Activated B cell treated with CpG ODN at 0.5 μM for 24 hours (primary cell): ENCODE measurements around the gene TRNT1. TPM values are rescaled to one million over a fixed set of nuclear protein-coding genes. Genes with fewer than 3 reads are reported as not detected.

ENCODE experiments used
- ATAC-seq: fragments of 200-7000 bp; cut with Tn5 transposase; one replicate; pipeline ENCODE4 v1.10.0; 2021; ENCODE audit warnings: low read depth, mild to moderate bottlenecking, moderate library complexity
- CTCF ChIA-PET: fragments of 350-600 bp; sonication (Branson Sonifier 250); formaldehyde crosslinking; loops from one replicate; lab custom pipeline; 2021; ENCODE audit warnings: antibody characterized with exemption; lab: Charles Lee
- POLR2A ChIA-PET: fragments of 350-600 bp; sonication (Branson Sonifier 250); formaldehyde crosslinking; loops from one replicate; lab custom pipeline; 2021; ENCODE audit warnings: antibody characterized with exemption; lab: Charles Lee
- DNase-seq: peaks from one replicate; pipeline ENCODE4 v3.0.0; 2022
- H3K27ac Mint-ChIP-seq: one replicate; pipeline ENCODE4 v1.8.0; 2020; ENCODE audit warnings: mixed read lengths
- H3K27me3 Mint-ChIP-seq: one replicate; pipeline ENCODE4 v1.8.0; 2021; ENCODE audit warnings: mixed read lengths
- H3K36me3 Mint-ChIP-seq: one replicate; pipeline ENCODE4 v1.8.0; 2021; ENCODE audit warnings: low read depth, mixed read lengths
- H3K4me1 Mint-ChIP-seq: one replicate; pipeline ENCODE4 v1.8.0; 2021; ENCODE audit warnings: mixed read lengths
- H3K4me3 Mint-ChIP-seq: one replicate; pipeline ENCODE4 v1.8.0; 2020; ENCODE audit warnings: mild to moderate bottlenecking, mixed read lengths
- H3K9me3 Mint-ChIP-seq: one replicate; pipeline ENCODE4 v1.8.0; 2020; ENCODE audit warnings: mixed read lengths
- CTCF ChIP-seq: fragments of 200-600 bp; IDR thresholded peaks from one replicate; pipeline ENCODE4 v1.8.0; 2022; ENCODE audit warnings: antibody characterized with exemption, mild to moderate bottlenecking
- intact Hi-C: fragments of 100-400 bp; cut with micrococcal nuclease; formaldehyde crosslinking; loops from one replicate; pipeline ENCODE4 v1.15.1; 2024
- total RNA-seq: library from RNA; stranded (reverse); gene quantifications from 2 replicates; pipeline ENCODE4 v1.2.3, GENCODE V29; 2022

TRNT1 gene
- total RNA-seq: 40.1 and 51.3 TPM in 2 replicates

- intact Hi-C loops: loop anchor here (1.0 to 10.0 kb wide), 7 partner anchors 18 to 1998 kb away; partner anchors contain the start of genes ARL8B, CRBN, ITPR1 and SETMAR
Measured at GRCh38 chr3:3126477-3127431, at the start of gene TRNT1. TRNT1 (plus strand) TSS chr3:3126940; CDS start chr3:3129041, 2,101 bp downstream.

GRCh38 chr3:3080309-3080708 is 46.4 kb upstream of the TRNT1 start:
- no peaks in the 10 kb centered on the region for H3K9me3 Mint-ChIP-seq
- ChIA-PET POLR2A (interaction anchor here (0.6 kb wide), 1 partner anchor 8 kb away, joined by 3 read pairs; no protein-coding TSS in a partner anchor), CTCF (interaction anchor here (1.6 kb wide), 1 partner anchor 8 kb away, joined by 4 read pairs; no protein-coding TSS in a partner anchor)
- H3K4me3 Mint-ChIP-seq: no peak overlapping the region
- ATAC-seq (no peak), DNase-seq (no peak)
- H3K27ac Mint-ChIP-seq: no peak overlapping the region
- H3K27me3 Mint-ChIP-seq: peaks cover 2% of the 10 kb centered on the region
- intact Hi-C loops: no loop called here
- TF ChIP-seq CTCF: no peak
- peaks cover 23% of the 10 kb centered on the region for H3K4me1 Mint-ChIP-seq
- H3K36me3 Mint-ChIP-seq: no peaks in the 10 kb centered on the region

More at GRCh38 chr3:3126477-3127431, at the start of gene TRNT1:
- ChIA-PET CTCF (interaction anchor here (0.6 kb wide), 1 partner anchor 123 kb away, joined by 3 read pairs; no protein-coding TSS in a partner anchor), POLR2A (interaction anchor here (0.7 kb wide), 1 partner anchor 20 kb away, joined by 6 read pairs; no protein-coding TSS in a partner anchor)
- Mint-ChIP-seq H3K36me3 (peaks cover 26% of the 10 kb centered on the region), H3K4me3 (peak within 1 kb of the TSS; percentile 96), H3K9me3 (no peaks in the 10 kb centered on the region), H3K27ac (peak within 1 kb of the TSS; percentile 93), H3K27me3 (no peaks in the 10 kb centered on the region), H3K4me1 (peaks cover 28% of the 10 kb centered on the region)
- ATAC-seq: peak; percentile 96
- DNase-seq: peak; percentile 94
- no peak for TF ChIP-seq CTCF

GRCh38 chr3:3081381-3082233 is 45.1 kb upstream of the TRNT1 start:
- POLR2A ChIA-PET: no interaction called here
- CTCF ChIA-PET: no interaction called here

GRCh38 chr3:3082234-3082924 is 44.4 kb upstream of the TRNT1 start:
- intact Hi-C loops: no loop called here
- Mint-ChIP-seq H3K9me3 (no peaks in the 10 kb centered on the region), H3K36me3 (no peaks in the 10 kb centered on the region), H3K4me1 (peaks cover 25% of the 10 kb centered on the region), H3K27me3 (peaks cover 2% of the 10 kb centered on the region), H3K4me3 (peak overlapping the region; percentile 2), H3K27ac (no peak overlapping the region)
- CTCF ChIA-PET: no interaction called here
- DNase-seq (no peak), ATAC-seq (peak; percentile 80)
- no peak for TF ChIP-seq CTCF
- POLR2A ChIA-PET: no interaction called here

More at GRCh38 chr3:3081381-3082233, 45.1 kb upstream of the TRNT1 start:
- H3K9me3 Mint-ChIP-seq: no peaks in the 10 kb centered on the region
- no peaks in the 10 kb centered on the region for H3K36me3 Mint-ChIP-seq
- DNase-seq (no peak), ATAC-seq (peak; percentile 47)
- H3K27ac Mint-ChIP-seq: peak overlapping the region; percentile 46
- H3K27me3 Mint-ChIP-seq: peaks cover 2% of the 10 kb centered on the region
- no peak for TF ChIP-seq CTCF
- intact Hi-C loops: no loop called here
- H3K4me1 Mint-ChIP-seq: peaks cover 25% of the 10 kb centered on the region
- H3K4me3 Mint-ChIP-seq: peak overlapping the region; percentile 19
